SKM-1 treated with dmso at 0.1 percent for 144 hours (cell line): Measurements from ENCODE around the gene MARK3.

ENCODE experiments used
- DNase-seq: peaks from one replicate; lab custom pipeline; 2025; ENCODE audit not compliant: unreplicated experiment; lab: John Stamatoyannopoulos, UW

Gene MARK3

GRCh38 chr14:103366741-103367140 is 18.5 kb upstream of the MARK3 start:
- DNase-seq, result no peak

GRCh38 chr14:103367995-103368394 is 17.2 kb upstream of the MARK3 start:
- DNase-seq, result no peak

- DNase-seq, result no peak
These were observed 15.1 kb upstream of the MARK3 start for GRCh38 chr14:103370087-103370486.

- no peak for DNase-seq
These were observed 13.2 kb upstream of the MARK3 start for GRCh38 chr14:103372017-103372416.

GRCh38 chr14:103372552-103373304 is 12.5 kb upstream of the MARK3 start:
- DNase-seq, result no peak

GRCh38 chr14:103374121-103374520 is 11.1 kb upstream of the MARK3 start:
- DNase-seq, result no peak

- DNase-seq, result no peak
These were observed 7.6 kb upstream of the MARK3 start for GRCh38 chr14:103377522-103378037.

GRCh38 chr14:103378038-103378854 is 7.0 kb upstream of the MARK3 start:
- no peak for DNase-seq

GRCh38 chr14:103380719-103381377 is 4.4 kb upstream of the MARK3 start:
- DNase-seq, result no peak

- no peak for DNase-seq
These were observed 2.8 kb upstream of the MARK3 start for GRCh38 chr14:103382376-103382775.

GRCh38 chr14:103384450-103385151 is 614 bp upstream of the MARK3 start:
- no peak for DNase-seq

- no peak for DNase-seq
These were observed 906 bp downstream of the MARK3 start for GRCh38 chr14:103385929-103386712.

- no peak for DNase-seq
These were observed 1.6 kb downstream of the MARK3 start for GRCh38 chr14:103386713-103387329.

GRCh38 chr14:103388664-103389063 is 3.4 kb downstream of the MARK3 start:
- DNase-seq, result no peak

- DNase-seq, result no peak
These were observed 5.4 kb downstream of the MARK3 start for GRCh38 chr14:103390605-103391004.

GRCh38 chr14:103391048-103391447 is 5.8 kb downstream of the MARK3 start:
- DNase-seq, result no peak

GRCh38 chr14:103392106-103392505 is 6.9 kb downstream of the MARK3 start:
- no peak for DNase-seq

GRCh38 chr14:103392572-103392971 is 7.4 kb downstream of the MARK3 start:
- DNase-seq, result no peak

GRCh38 chr14:103393070-103393469 is 7.9 kb downstream of the MARK3 start:
- DNase-seq, result no peak
